Muscle layer of colon (tissue), 2 donors: Measurements from ENCODE around the gene IL20RA.

Experiments
- H3K27ac ChIP-seq: one replicate; pipeline ENCODE4 v1.7.0; 2013; ENCODE audit warnings: low read depth, mild to moderate bottlenecking, low read length, moderate library complexity
- H3K27me3 ChIP-seq, 2 donors: one replicate each; pipeline ENCODE4 v1.7.0; 2013; ENCODE audit warnings: low read length in 2 of 2, mild to moderate bottlenecking in 2 of 2; ENCODE audit not compliant: insufficient read depth in 2 of 2, control insufficient read depth in 1 of 2
- H3K36me3 ChIP-seq: one replicate; pipeline ENCODE4 v1.7.0; 2013; ENCODE audit warnings: mild to moderate bottlenecking, low read length; ENCODE audit not compliant: insufficient read depth
- H3K4me1 ChIP-seq: one replicate; pipeline ENCODE4 v1.7.0; 2013; ENCODE audit warnings: mild to moderate bottlenecking, low read length; ENCODE audit not compliant: insufficient read depth
- H3K4me3 ChIP-seq, 2 donors: one replicate each; pipeline ENCODE4 v1.7.0; 2013; ENCODE audit warnings: low read length in 2 of 2, low read depth in 1 of 2, mild to moderate bottlenecking in 1 of 2, moderate library complexity in 1 of 2
- H3K9ac ChIP-seq: one replicate; pipeline ENCODE4 v1.7.0; 2013; ENCODE audit warnings: low read length
- H3K9me3 ChIP-seq: one replicate; pipeline ENCODE4 v1.7.0; 2013; ENCODE audit warnings: mild to moderate bottlenecking, low read length
- donor health status: abdominal sarcoma.
- donor health status: Adenocarcinoma of cecum.

Gene IL20RA

GRCh38 chr6:137043710-137044365 is 927 bp downstream of the IL20RA start:
- Histone ChIP-seq H3K9me3 (no peaks in the 10 kb centered on the region), H3K36me3 (no peaks in the 10 kb centered on the region), H3K27me3 (peaks cover 4 to 11% of the 10 kb centered on the region in 2 donors), H3K9ac (no peak overlapping the region), H3K4me3 (peak overlapping the region; percentile 62 to 75), H3K4me1 (no peaks in the 10 kb centered on the region), H3K27ac (peak overlapping the region; percentile 8)

- H3K9ac ChIP-seq: no peak overlapping the region
- H3K36me3 ChIP-seq: no peaks in the 10 kb centered on the region
- no peak overlapping the region for H3K27ac ChIP-seq
- H3K27me3 ChIP-seq: peaks cover 4 to 11% of the 10 kb centered on the region in 2 donors
- H3K4me3 ChIP-seq: no peak overlapping the region
- H3K9me3 ChIP-seq: no peaks in the 10 kb centered on the region
- H3K4me1 ChIP-seq: no peaks in the 10 kb centered on the region
Observed at GRCh38 chr6:137040393-137040792, 4.4 kb downstream of the IL20RA start.

GRCh38 chr6:137039010-137039409 is 5.8 kb downstream of the IL20RA start:
- H3K9me3 ChIP-seq: no peaks in the 10 kb centered on the region
- no peak overlapping the region for H3K4me3 ChIP-seq
- no peaks in the 10 kb centered on the region for H3K36me3 ChIP-seq
- no peaks in the 10 kb centered on the region for H3K4me1 ChIP-seq
- H3K9ac ChIP-seq: no peak overlapping the region
- H3K27ac ChIP-seq: no peak overlapping the region
- H3K27me3 ChIP-seq: peaks cover 2 to 4% of the 10 kb centered on the region in 2 donors

GRCh38 chr6:137036566-137037300 is 8.0 kb downstream of the IL20RA start:
- Histone ChIP-seq H3K27ac (no peak overlapping the region), H3K4me3 (no peak overlapping the region), H3K4me1 (no peaks in the 10 kb centered on the region), H3K9me3 (no peaks in the 10 kb centered on the region), H3K27me3 (no peaks in the 10 kb centered on the region), H3K9ac (no peak overlapping the region), H3K36me3 (no peaks in the 10 kb centered on the region)

- Histone ChIP-seq H3K36me3 (no peaks in the 10 kb centered on the region), H3K27me3 (no peaks in the 10 kb centered on the region), H3K9ac (no peak overlapping the region), H3K4me3 (no peak overlapping the region), H3K4me1 (no peaks in the 10 kb centered on the region), H3K27ac (no peak overlapping the region), H3K9me3 (no peaks in the 10 kb centered on the region)
Observed at GRCh38 chr6:137033828-137034227, 10.9 kb downstream of the IL20RA start.

GRCh38 chr6:137031122-137031521 is 13.6 kb downstream of the IL20RA start:
- H3K36me3 ChIP-seq: no peaks in the 10 kb centered on the region

GRCh38 chr6:137028912-137029311 is 15.9 kb downstream of the IL20RA start:
- H3K27me3 ChIP-seq: no peaks in the 10 kb centered on the region
- no peaks in the 10 kb centered on the region for H3K36me3 ChIP-seq
- no peaks in the 10 kb centered on the region for H3K9me3 ChIP-seq
- H3K9ac ChIP-seq: no peak overlapping the region
- H3K4me3 ChIP-seq: no peak overlapping the region
- H3K4me1 ChIP-seq: no peaks in the 10 kb centered on the region
- H3K27ac ChIP-seq: no peak overlapping the region

More at GRCh38 chr6:137031122-137031521, 13.6 kb downstream of the IL20RA start:
- no peak overlapping the region for H3K9ac ChIP-seq
- H3K4me1 ChIP-seq: no peaks in the 10 kb centered on the region
- no peaks in the 10 kb centered on the region for H3K9me3 ChIP-seq
- no peak overlapping the region for H3K27ac ChIP-seq
- no peak overlapping the region for H3K4me3 ChIP-seq
- no peaks in the 10 kb centered on the region for H3K27me3 ChIP-seq

GRCh38 chr6:137025786-137026730 is 18.7 kb downstream of the IL20RA start:
- Histone ChIP-seq H3K9ac (no peak overlapping the region), H3K36me3 (no peaks in the 10 kb centered on the region), H3K27me3 (no peaks in the 10 kb centered on the region), H3K4me3 (no peak overlapping the region), H3K9me3 (no peaks in the 10 kb centered on the region), H3K27ac (no peak overlapping the region), H3K4me1 (no peaks in the 10 kb centered on the region)

- Histone ChIP-seq H3K27ac (no peak overlapping the region), H3K9ac (no peak overlapping the region), H3K4me1 (no peaks in the 10 kb centered on the region), H3K4me3 (no peak overlapping the region), H3K36me3 (no peaks in the 10 kb centered on the region), H3K27me3 (no peaks in the 10 kb centered on the region), H3K9me3 (no peaks in the 10 kb centered on the region)
Observed at GRCh38 chr6:137024237-137024990, 20.4 kb downstream of the IL20RA start.

- no peaks in the 10 kb centered on the region for H3K9me3 ChIP-seq
- no peak overlapping the region for H3K9ac ChIP-seq
- no peak overlapping the region for H3K27ac ChIP-seq
- H3K4me3 ChIP-seq: no peak overlapping the region
- peaks cover 9% of the 10 kb centered on the region for H3K4me1 ChIP-seq
- no peaks in the 10 kb centered on the region for H3K27me3 ChIP-seq
- H3K36me3 ChIP-seq: no peaks in the 10 kb centered on the region
Observed at GRCh38 chr6:137020776-137021175, 24.0 kb downstream of the IL20RA start.
